Adrenal gland (tissue), 5 donors: ENCODE measurements around the gene CD44.

ENCODE experiments used
- CTCF ChIP-seq, 6 experiments: fragments of 450-650 bp in 4 of 6; fragments of 200-600 bp in 2 of 6; sonication (generic) in 1 of 6; IDR thresholded peaks; 1 replicate in 5 of 6; 2 replicates in 1 of 6; pipeline versions ENCODE4 v1.5.1 to v1.8.0; 2016 to 2021; ENCODE audit warnings: antibody characterized with exemption in 6 of 6, mild to moderate bottlenecking in 2 of 6, moderate library complexity in 1 of 6
- POLR2A ChIP-seq, 2 donors: fragments of 450-650 bp; IDR thresholded peaks; one replicate each; pipeline ENCODE4 v1.6.1; 2017; ENCODE audit warnings: antibody characterized with exemption in 2 of 2, mild to moderate bottlenecking in 2 of 2, moderate library complexity in 1 of 2
- donor health status: DM: no; HTN: no; CAD: no.

- TF ChIP-seq CTCF (IDR thresholded peaks at IDR 0.05) (no peak), POLR2A (IDR thresholded peaks at IDR 0.05) (no peak)
Measured at GRCh38 chr11:35122308-35122707, 16.7 kb upstream of the CD44 start.
